Neural progenitor cell (in vitro differentiated cells): ENCODE data around the gene INSIG1. TPM values are rescaled to one million over a fixed set of nuclear protein-coding genes. Genes with fewer than 3 reads are reported as not detected.

Experiments used
- DNase-seq: peaks from one replicate; pipeline ENCODE4 v3.0.0-alpha.2; 2016; ENCODE audit warnings: low spot score
- H2AFZ ChIP-seq: fragments of 200-600 bp; sonication (generic); replicated peaks from 2 replicates; pipeline ENCODE4 v1.6.1; 2016; ENCODE audit warnings: antibody characterized with exemption
- H3F3A ChIP-seq: fragments of 200-600 bp; sonication (generic); 2 replicates; pipeline ENCODE4 v1.6.1; 2016; ENCODE audit warnings: antibody characterized with exemption, low read depth
- H3K27ac ChIP-seq: fragments of 200-600 bp; sonication (generic); 2 replicates; pipeline ENCODE4 v1.5.1; 2016; ENCODE audit warnings: mild to moderate bottlenecking
- H3K27me3 ChIP-seq: fragments of 200-600 bp; sonication (generic); 2 replicates; pipeline ENCODE4 v1.6.1; 2016; ENCODE audit warnings: mild to moderate bottlenecking, moderate library complexity
- H3K36me3 ChIP-seq: fragments of 200-600 bp; sonication (generic); 2 replicates; pipeline ENCODE4 v1.5.1; 2016
- H3K4me1 ChIP-seq: fragments of 200-600 bp; sonication (generic); 2 replicates; pipeline ENCODE4 v1.6.1; 2016; ENCODE audit warnings: mixed run types
- H3K4me2 ChIP-seq: fragments of 200-600 bp; sonication (generic); 2 replicates; pipeline ENCODE4 v1.6.1; 2016
- H3K4me3 ChIP-seq: fragments of 200-600 bp; sonication (generic); 2 replicates; pipeline ENCODE4 v1.5.1; 2016
- H3K79me2 ChIP-seq: fragments of 200-600 bp; sonication (generic); 2 replicates; pipeline ENCODE4 v1.6.1; 2016; ENCODE audit warnings: low read depth
- H3K9ac ChIP-seq: fragments of 200-600 bp; sonication (generic); 2 replicates; pipeline ENCODE4 v1.6.1; 2016
- H3K9me3 ChIP-seq: fragments of 200-600 bp; sonication (generic); 2 replicates; pipeline ENCODE4 v1.5.1; 2016; ENCODE audit warnings: low read depth
- H4K20me1 ChIP-seq: fragments of 200-600 bp; sonication (generic); 2 replicates; pipeline ENCODE4 v1.6.1; 2016; ENCODE audit warnings: low read depth
- H3K27ac Mint-ChIP-seq: 3 replicates; pipeline ENCODE4 v1.8.0; 2021; ENCODE audit warnings: mixed read lengths
- H3K27me3 Mint-ChIP-seq: 2 replicates; pipeline ENCODE4 v1.8.0; 2022; ENCODE audit warnings: low read depth, mild to moderate bottlenecking, inconsistent platforms, moderate library complexity, mixed read lengths; ENCODE audit not compliant: insufficient read depth
- H3K36me3 Mint-ChIP-seq: 3 replicates; pipeline ENCODE4 v1.8.0; 2021; ENCODE audit warnings: mixed read lengths
- H3K4me1 Mint-ChIP-seq: 3 replicates; pipeline ENCODE4 v1.8.0; 2021; ENCODE audit warnings: mixed read lengths
- H3K4me3 Mint-ChIP-seq: 3 replicates; pipeline ENCODE4 v1.8.0; 2021; ENCODE audit warnings: mild to moderate bottlenecking, moderate library complexity, mixed read lengths
- H3K9me3 Mint-ChIP-seq: 3 replicates; pipeline ENCODE4 v1.8.0; 2020; ENCODE audit warnings: mixed read lengths
- CTCF ChIP-seq: fragments of 200-600 bp; sonication (generic); IDR thresholded peaks from 2 replicates; pipeline ENCODE4 v1.5.1; 2017; ENCODE audit warnings: antibody characterized with exemption, mild to moderate bottlenecking
- EZH2 ChIP-seq: fragments of 200-600 bp; sonication (generic); IDR thresholded peaks from 2 replicates; pipeline ENCODE4 v1.6.1; 2017; ENCODE audit warnings: antibody characterized with exemption, mild to moderate bottlenecking, moderate library complexity
- EZH2phosphoT487 ChIP-seq: fragments of 200-600 bp; sonication (generic); IDR thresholded peaks from 2 replicates; pipeline ENCODE4 v1.6.1; 2017; ENCODE audit warnings: antibody characterized with exemption
- total RNA-seq: library from RNA; depleted of rRNA; stranded (reverse); fragments of >200 nt; gene quantifications from 2 replicates; pipeline ENCODE4 v1.2.3, GENCODE V29; 2015; ENCODE audit warnings: low replicate concordance

Gene INSIG1
- total RNA-seq, 1 donor from 2014 or later: 94.3 TPM

DNA sequence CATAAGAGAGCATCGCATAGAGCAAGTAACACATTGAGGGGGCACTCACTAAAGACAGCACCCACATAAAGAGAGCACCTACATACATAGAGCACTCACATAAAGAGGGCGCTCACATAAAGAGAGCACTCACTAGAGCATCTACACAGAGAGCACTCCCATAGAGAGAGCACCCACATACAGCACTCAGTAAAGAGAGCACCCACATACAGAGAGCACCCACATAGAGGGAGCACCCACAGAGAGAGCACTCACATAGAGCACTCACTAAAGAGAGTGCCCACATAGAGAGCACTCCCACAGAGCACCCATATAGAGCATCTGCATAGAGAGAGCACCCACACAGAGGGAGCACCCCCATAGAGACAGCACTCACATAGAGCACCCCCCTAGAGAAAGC is 47.8 kb downstream of the INSIG1 start:
- Histone ChIP-seq H3F3A (no peaks in the 10 kb centered on the region), H3K9ac (no peak overlapping the region), H2AFZ (peak overlapping the region; percentile 98), H3K27ac (no peak overlapping the region), H3K36me3 (no peaks in the 10 kb centered on the region), H3K4me3 (no peak overlapping the region), H4K20me1 (peaks cover 2% of the 10 kb centered on the region), H3K4me2 (peak overlapping the region; percentile 89), H3K9me3 (no peaks in the 10 kb centered on the region), H3K79me2 (no peaks in the 10 kb centered on the region), H3K27me3 (peaks cover 40% of the 10 kb centered on the region), H3K4me1 (no peaks in the 10 kb centered on the region)
- TF ChIP-seq EZH2 (peak; percentile 27), CTCF (no peak), EZH2phosphoT487 (no peak)
- peaks cover 10% of the 10 kb centered on the region for H3K27me3 Mint-ChIP-seq
- peaks cover 13% of the 10 kb centered on the region for H3K4me1 Mint-ChIP-seq
- no peaks in the 10 kb centered on the region for H3K36me3 Mint-ChIP-seq
- H3K27ac Mint-ChIP-seq: no peak overlapping the region
- H3K9me3 Mint-ChIP-seq: peaks cover 5% of the 10 kb centered on the region
- H3K4me3 Mint-ChIP-seq: peak overlapping the region; percentile 65
- DNase-seq: no peak

DNA sequence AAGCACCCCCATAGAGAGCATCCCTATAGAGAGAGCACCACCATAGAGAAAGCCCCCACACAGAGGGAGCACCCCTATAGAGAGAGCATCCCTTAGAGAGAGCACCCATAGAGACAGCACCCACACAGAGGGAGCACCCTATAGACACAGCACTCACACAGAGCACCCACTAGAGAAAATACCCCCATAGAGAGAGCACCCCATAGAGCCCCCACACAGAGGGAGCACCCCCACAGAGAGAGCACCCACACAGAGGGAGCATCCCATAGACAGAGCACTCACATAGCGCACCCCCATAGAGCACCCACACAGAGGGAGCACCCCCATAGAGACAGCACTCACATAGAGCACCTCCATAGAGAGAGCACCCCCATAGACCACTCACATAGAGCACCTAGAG is 48.6 kb downstream of the INSIG1 start:
- peaks cover 11% of the 10 kb centered on the region for H3K4me1 Mint-ChIP-seq
- Histone ChIP-seq H4K20me1 (peaks cover 2% of the 10 kb centered on the region), H3K36me3 (no peaks in the 10 kb centered on the region), H3K79me2 (no peaks in the 10 kb centered on the region), H3K9me3 (no peaks in the 10 kb centered on the region), H3K27ac (no peak overlapping the region), H3F3A (no peaks in the 10 kb centered on the region), H3K4me1 (no peaks in the 10 kb centered on the region), H3K9ac (no peak overlapping the region), H2AFZ (no peak overlapping the region), H3K4me3 (no peak overlapping the region), H3K27me3 (peaks cover 44% of the 10 kb centered on the region), H3K4me2 (no peak overlapping the region)
- no peaks in the 10 kb centered on the region for H3K36me3 Mint-ChIP-seq
- no peak overlapping the region for H3K4me3 Mint-ChIP-seq
- H3K27ac Mint-ChIP-seq: no peak overlapping the region
- H3K27me3 Mint-ChIP-seq: peaks cover 9% of the 10 kb centered on the region
- TF ChIP-seq EZH2phosphoT487 (no peak), EZH2 (no peak), CTCF (no peak)
- peaks cover 5% of the 10 kb centered on the region for H3K9me3 Mint-ChIP-seq
- no peak for DNase-seq

GRCh38 chr7:155348806-155349205 is 51.1 kb downstream of the INSIG1 start:
- no peaks in the 10 kb centered on the region for H3K4me1 ChIP-seq
- Mint-ChIP-seq H3K27me3 (peaks cover 10% of the 10 kb centered on the region), H3K27ac (no peak overlapping the region), H3K4me1 (peaks cover 4% of the 10 kb centered on the region), H3K9me3 (no peaks in the 10 kb centered on the region), H3K4me3 (no peak overlapping the region), H3K36me3 (no peaks in the 10 kb centered on the region)
- TF ChIP-seq EZH2 (no peak), CTCF (no peak), EZH2phosphoT487 (no peak)
- H3K27me3 ChIP-seq: peaks cover 51% of the 10 kb centered on the region
- no peak overlapping the region for H2AFZ ChIP-seq
- no peak for DNase-seq
- H3K36me3 ChIP-seq: no peaks in the 10 kb centered on the region
- H3K27ac ChIP-seq: no peak overlapping the region
- H3K4me2 ChIP-seq: no peak overlapping the region
- no peaks in the 10 kb centered on the region for H3K79me2 ChIP-seq
- no peak overlapping the region for H3K4me3 ChIP-seq
- H3F3A ChIP-seq: no peaks in the 10 kb centered on the region
- H3K9me3 ChIP-seq: no peaks in the 10 kb centered on the region
- H4K20me1 ChIP-seq: peaks cover 2% of the 10 kb centered on the region
- H3K9ac ChIP-seq: no peak overlapping the region
